ENCODE results near the gene ARRB2. TPM values are rescaled to one million over a fixed set of nuclear protein-coding genes. Genes with fewer than 3 reads are reported as not detected.

The ARRB2 gene
- total RNA-seq, 1 experiment from 2014 or later = 10.5 TPM

DNA sequence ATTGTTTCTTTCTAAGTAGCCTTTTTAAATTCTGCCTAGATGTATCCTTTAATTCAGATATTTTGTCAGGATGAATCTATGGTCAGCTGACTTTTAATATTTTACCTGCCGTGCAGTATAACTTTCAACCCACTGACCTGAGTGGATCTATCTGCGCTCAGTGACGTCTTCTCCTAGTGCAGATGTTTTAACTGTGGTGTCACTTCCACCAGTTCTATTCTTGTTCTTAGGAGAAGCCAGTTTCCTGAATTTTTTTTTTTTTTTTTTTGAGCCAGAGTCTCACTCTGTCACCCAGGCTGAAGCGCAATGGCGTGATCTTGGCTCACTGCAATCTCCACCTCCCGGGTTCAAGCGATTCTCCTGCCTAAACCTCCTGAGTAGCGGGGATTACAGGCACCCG, 56.3 kb downstream of the ARRB2 start:
- H3K9me3 ChIP-seq = no peaks in the 10 kb centered on the region
- H3K36me3 ChIP-seq = no peaks in the 10 kb centered on the region
- no peak for DNase-seq
- no peak overlapping the region for H3K4me3 ChIP-seq
- H3K27me3 ChIP-seq = no peaks in the 10 kb centered on the region

DNA sequence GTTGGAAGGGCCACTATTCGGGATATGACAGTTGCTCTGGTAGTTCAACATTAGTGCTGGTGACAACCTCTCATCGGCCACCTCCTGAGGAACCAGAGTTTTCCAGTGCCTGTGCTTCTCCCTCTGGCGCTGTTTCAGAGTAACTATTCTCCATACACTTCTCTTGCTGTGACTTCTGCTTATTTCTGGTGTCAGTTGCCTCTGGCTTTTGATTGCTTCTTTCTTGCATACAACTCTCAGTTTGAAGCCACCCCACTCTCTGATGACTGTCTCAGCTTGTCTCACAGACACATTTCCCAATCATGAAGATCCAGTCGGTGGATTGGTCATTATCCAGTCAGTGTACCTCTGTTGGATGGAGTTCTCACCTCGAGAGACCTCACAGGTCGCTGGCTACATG, 57.9 kb downstream of the ARRB2 start:
- no peaks in the 10 kb centered on the region for H3K9me3 ChIP-seq
- H3K4me3 ChIP-seq = no peak overlapping the region
- DNase-seq = no peak
- no peaks in the 10 kb centered on the region for H3K27me3 ChIP-seq
- no peaks in the 10 kb centered on the region for H3K36me3 ChIP-seq

DNA sequence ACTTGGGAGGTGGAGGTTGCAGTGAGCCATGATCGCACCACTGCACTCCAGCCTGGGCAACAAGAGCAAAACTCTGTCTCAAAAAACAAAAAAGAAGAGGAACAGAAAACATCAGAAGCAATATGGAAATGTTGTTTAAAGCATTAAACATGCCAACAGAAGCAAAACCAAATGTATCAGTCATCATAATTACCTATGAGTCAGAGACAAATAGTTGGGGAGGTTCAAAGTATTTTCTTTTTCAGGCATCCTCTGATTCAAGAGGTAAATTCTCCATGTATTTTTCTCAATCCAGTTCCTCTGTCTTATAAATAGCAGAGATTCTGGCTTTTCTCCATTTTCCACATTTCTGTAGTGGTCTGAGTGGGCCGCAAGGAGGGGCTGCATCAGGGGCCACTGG, 59.2 kb downstream of the ARRB2 start:
- Histone ChIP-seq H3K27me3 (no peaks in the 10 kb centered on the region), H3K4me3 (no peak overlapping the region), H3K36me3 (no peaks in the 10 kb centered on the region), H3K9me3 (no peaks in the 10 kb centered on the region)
- no peak for DNase-seq

Other genes starting within 250 kb of the ARRB2 start
- 0.22 and 4.2 TPM in 2 replicates for gene SPNS2, start 211.8 kb upstream of the ARRB2 start, total RNA-seq (2014; rRNA removed; shearing (Covaris generic); ENCODE audit: low replicate concordance)
- 34.0 and 63.2 TPM in 2 replicates for gene MYBBP1A, start 155.2 kb upstream of the ARRB2 start, total RNA-seq (2014; rRNA removed; shearing (Covaris generic); ENCODE audit: low replicate concordance)
- gene GGT6, start 150.1 kb upstream of the ARRB2 start, total RNA-seq (2014; rRNA removed; shearing (Covaris generic); ENCODE audit: low replicate concordance) = not detected in 2 replicates
- not detected in 2 replicates for gene SMTNL2, start 126.1 kb upstream of the ARRB2 start, total RNA-seq (2014; rRNA removed; shearing (Covaris generic); ENCODE audit: low replicate concordance)
- not detected in 2 replicates for gene ALOX15, start 69.0 kb upstream of the ARRB2 start, total RNA-seq (2014; rRNA removed; shearing (Covaris generic); ENCODE audit: low replicate concordance)
- gene PELP1, start 6.5 kb upstream of the ARRB2 start, total RNA-seq (2014; rRNA removed; shearing (Covaris generic); ENCODE audit: low replicate concordance) = 13.6 and 15.7 TPM in 2 replicates
- gene MED11, start 20.8 kb downstream of the ARRB2 start, total RNA-seq (2014; rRNA removed; shearing (Covaris generic); ENCODE audit: low replicate concordance) = 13.2 and 19.4 TPM in 2 replicates
- gene ZMYND15, start 29.2 kb downstream of the ARRB2 start, total RNA-seq (2014; rRNA removed; shearing (Covaris generic); ENCODE audit: low replicate concordance) = 0.30 and 0.33 TPM in 2 replicates
- 1.8 and 3.7 TPM in 2 replicates for gene CXCL16, start 29.3 kb downstream of the ARRB2 start, total RNA-seq (2014; rRNA removed; shearing (Covaris generic); ENCODE audit: low replicate concordance)
- not detected in 2 replicates for gene TM4SF5, start 61.3 kb downstream of the ARRB2 start, total RNA-seq (2014; rRNA removed; shearing (Covaris generic); ENCODE audit: low replicate concordance)
- gene VMO1, start 75.7 kb downstream of the ARRB2 start, total RNA-seq (2014; rRNA removed; shearing (Covaris generic); ENCODE audit: low replicate concordance) = not detected in 2 replicates
- gene GLTPD2, start 78.3 kb downstream of the ARRB2 start, total RNA-seq (2014; rRNA removed; shearing (Covaris generic); ENCODE audit: low replicate concordance) = not detected in 2 replicates
- gene PSMB6, start 85.5 kb downstream of the ARRB2 start, total RNA-seq (2014; rRNA removed; shearing (Covaris generic); ENCODE audit: low replicate concordance) = 149 and 177 TPM in 2 replicates
- 3.7 and 5.8 TPM in 2 replicates for gene PLD2, start 96.5 kb downstream of the ARRB2 start, total RNA-seq (2014; rRNA removed; shearing (Covaris generic); ENCODE audit: low replicate concordance)
- gene MINK1, start 122.7 kb downstream of the ARRB2 start, total RNA-seq (2014; rRNA removed; shearing (Covaris generic); ENCODE audit: low replicate concordance) = 15.1 and 19.1 TPM in 2 replicates
- gene C17orf107, start 188.9 kb downstream of the ARRB2 start, total RNA-seq (2014; rRNA removed; shearing (Covaris generic); ENCODE audit: low replicate concordance) = 0.16 and 0.94 TPM in 2 replicates
- gene CHRNE, start 192.5 kb downstream of the ARRB2 start, total RNA-seq (2014; rRNA removed; shearing (Covaris generic); ENCODE audit: low replicate concordance) = 0.07 TPM in 1 of 2 replicates, not detected in the other
- not detected in 2 replicates for gene GP1BA, start 221.6 kb downstream of the ARRB2 start, total RNA-seq (2014; rRNA removed; shearing (Covaris generic); ENCODE audit: low replicate concordance)
- 48.0 and 87.3 TPM in 2 replicates for gene SLC25A11, start 229.4 kb downstream of the ARRB2 start, total RNA-seq (2014; rRNA removed; shearing (Covaris generic); ENCODE audit: low replicate concordance)
- 20.4 and 29.9 TPM in 2 replicates for gene RNF167, start 229.6 kb downstream of the ARRB2 start, total RNA-seq (2014; rRNA removed; shearing (Covaris generic); ENCODE audit: low replicate concordance)
- 182 and 263 TPM in 2 replicates for gene PFN1, start 237.9 kb downstream of the ARRB2 start, total RNA-seq (2014; rRNA removed; shearing (Covaris generic); ENCODE audit: low replicate concordance)
- gene ENO3, start 240.5 kb downstream of the ARRB2 start, total RNA-seq (2014; rRNA removed; shearing (Covaris generic); ENCODE audit: low replicate concordance) = 1.3 TPM in 1 of 2 replicates, not detected in the other

Measured in MG63 (cell line).